ENCODE measurements around the gene CTNNBL1.

DNA sequence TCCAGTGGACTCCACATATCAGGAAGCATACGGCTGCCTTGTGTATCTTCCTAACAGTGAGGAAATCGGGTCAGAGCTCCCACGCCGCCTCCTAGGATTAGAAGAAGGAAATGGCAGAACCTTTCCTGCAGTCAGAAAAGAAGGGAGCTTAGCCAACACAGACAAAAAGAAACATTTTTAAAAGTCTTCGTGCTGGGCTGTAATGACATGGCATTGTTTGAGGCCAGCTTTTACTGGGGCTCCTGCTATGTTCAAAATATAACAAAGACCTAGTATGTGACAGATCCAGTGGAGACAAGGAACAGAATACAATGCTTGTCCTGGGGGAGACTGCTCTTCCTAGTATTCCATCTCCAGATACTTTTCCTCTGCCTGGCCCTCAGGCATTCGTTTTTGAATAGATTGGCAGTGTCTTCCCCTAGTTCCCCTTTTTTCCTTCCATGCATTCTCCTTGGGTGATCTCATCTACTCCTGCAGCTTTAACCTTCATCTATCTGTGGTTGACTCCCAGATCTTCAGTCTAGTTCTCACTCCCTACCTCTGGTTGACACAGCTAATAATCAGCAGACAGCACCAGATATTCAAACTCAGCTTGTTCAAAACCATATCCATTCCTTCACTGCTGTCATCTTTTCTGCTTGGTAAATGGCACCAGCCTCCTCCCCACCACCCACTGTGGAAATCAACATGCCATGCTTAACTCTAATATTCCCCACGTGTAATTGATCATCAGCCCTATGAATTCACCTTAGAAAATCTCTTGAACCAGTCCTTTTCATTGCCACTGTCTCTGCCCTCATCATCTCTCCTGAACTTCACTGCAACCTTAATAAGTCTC lies 114.6 kb downstream of the CTNNBL1 start:
- TF ChIP-seq CTCF (IDR thresholded peaks at IDR 0.05; ENCODE audit: insufficient read depth, low read depth, low read length): no peak
- TF ChIP-seq EZH2 (IDR thresholded peaks at IDR 0.05; ENCODE audit: insufficient read depth, low read length): no peak
